Measurements from ENCODE around the gene PLB1.

Gene PLB1

GRCh38 chr2:28538652-28539051 is 42.8 kb downstream of the PLB1 start:
- no peak overlapping the region for H3K4me2 ChIP-seq (ENCODE audit: low read length, poor library complexity, severe bottlenecking)
- no peak overlapping the region for H3K4me3 ChIP-seq (ENCODE audit: insufficient read depth in 1 of 2, low read depth in 1 of 2, low read length in 2 of 2)
- no peak overlapping the region for H3K4ac ChIP-seq (ENCODE audit: low read depth in 1 of 2, low read length in 2 of 2)
- H3K23ac ChIP-seq (ENCODE audit: low read length in 2 of 2), result no peak overlapping the region
- no peak overlapping the region for H2BK12ac ChIP-seq (ENCODE audit: low read length in 2 of 2)
- H2BK120ac ChIP-seq (ENCODE audit: low read depth, low read length), result no peak overlapping the region
- H3K79me1 ChIP-seq (replicated peaks; ENCODE audit: low read length, poor library complexity, severe bottlenecking), result no peaks in the 10 kb centered on the region
- H4K8ac ChIP-seq (ENCODE audit: low read length), result no peak overlapping the region
- no peak overlapping the region for H3K18ac ChIP-seq (ENCODE audit: low read depth in 1 of 2, low read length in 2 of 2)
- DNase-seq, result no peak
- no peak overlapping the region for H3K27ac ChIP-seq (ENCODE audit: low read length, poor library complexity, severe bottlenecking)
- no peak overlapping the region for H2AFZ ChIP-seq (ENCODE audit: low read depth, low read length)
- peaks cover 2% of the 10 kb centered on the region for H3K4me1 ChIP-seq (ENCODE audit: control insufficient read depth, insufficient read depth, low read depth, low read length)
- H2AK5ac ChIP-seq (ENCODE audit: low read length, severe bottlenecking), result no peak overlapping the region
- H2BK15ac ChIP-seq (ENCODE audit: low read depth, poor library complexity, severe bottlenecking), result no peak overlapping the region
- WGBS, result 87% methylated on average over 6 of the region's 9 CpGs
- H3K36me3 ChIP-seq (ENCODE audit: control insufficient read depth in 1 of 2, insufficient read depth in 2 of 2, low read depth in 1 of 2, low read length in 2 of 2), result no peaks in the 10 kb centered on the region
- H3K9ac ChIP-seq (ENCODE audit: low read length), result no peak overlapping the region
- no peak overlapping the region for H2BK5ac ChIP-seq (ENCODE audit: low read depth, low read length, poor library complexity, severe bottlenecking)
- H3K14ac ChIP-seq (ENCODE audit: low read length in 2 of 2), result no peak overlapping the region
- H4K91ac ChIP-seq (ENCODE audit: low read length), result no peak overlapping the region
- H3K9me3 ChIP-seq (ENCODE audit: control insufficient read depth, low read length), result no peaks in the 10 kb centered on the region
- peaks cover 0 to 31% of the 10 kb centered on the region in 2 experiments for H3K27me3 ChIP-seq (ENCODE audit: control insufficient read depth in 1 of 2, insufficient read depth in 1 of 2, low read length in 2 of 2)

DNA sequence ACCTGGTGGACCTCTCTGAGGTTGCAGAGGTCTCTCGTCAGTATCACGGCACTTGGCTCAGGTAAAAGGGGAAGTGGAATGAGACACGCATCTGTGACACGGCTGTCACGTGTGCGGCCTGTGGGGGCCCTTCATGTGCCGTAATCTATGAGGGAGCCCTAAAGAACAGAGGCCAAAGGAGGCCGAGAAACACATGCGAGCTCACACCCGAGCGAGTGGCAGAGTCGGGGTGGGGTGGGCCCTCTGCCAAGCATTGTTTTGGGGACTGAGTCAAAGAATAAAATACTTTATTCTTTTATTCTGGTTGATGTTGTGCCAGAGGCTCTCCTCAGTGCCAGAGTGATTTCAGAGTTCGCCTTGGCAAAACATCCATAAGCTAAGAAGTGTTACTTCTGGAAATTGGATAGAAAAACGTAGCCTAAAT is 43.3 kb downstream of the PLB1 start:
- Histone ChIP-seq H2AK5ac (ENCODE audit: low read length, severe bottlenecking) (no peak overlapping the region), H3K27ac (ENCODE audit: low read length, poor library complexity, severe bottlenecking) (no peak overlapping the region), H2AFZ (ENCODE audit: low read depth, low read length) (no peak overlapping the region), H3K9ac (ENCODE audit: low read length) (no peak overlapping the region), H3K4me1 (ENCODE audit: control insufficient read depth, insufficient read depth, low read depth, low read length) (peaks cover 2% of the 10 kb centered on the region), H2BK5ac (ENCODE audit: low read depth, low read length, poor library complexity, severe bottlenecking) (no peak overlapping the region), H3K4me3 (ENCODE audit: insufficient read depth in 1 of 2, low read depth in 1 of 2, low read length in 2 of 2) (no peak overlapping the region), H4K91ac (ENCODE audit: low read length) (no peak overlapping the region), H3K27me3 (ENCODE audit: control insufficient read depth in 1 of 2, insufficient read depth in 1 of 2, low read length in 2 of 2) (peaks cover 0 to 26% of the 10 kb centered on the region in 2 experiments), H3K9me3 (ENCODE audit: control insufficient read depth, low read length) (no peaks in the 10 kb centered on the region), H3K14ac (ENCODE audit: low read length in 2 of 2) (no peak overlapping the region), H3K36me3 (ENCODE audit: control insufficient read depth in 1 of 2, insufficient read depth in 2 of 2, low read depth in 1 of 2, low read length in 2 of 2) (no peaks in the 10 kb centered on the region), H3K18ac (ENCODE audit: low read depth in 1 of 2, low read length in 2 of 2) (no peak overlapping the region), H2BK120ac (ENCODE audit: low read depth, low read length) (no peak overlapping the region), H2BK15ac (ENCODE audit: low read depth, poor library complexity, severe bottlenecking) (no peak overlapping the region), H4K8ac (ENCODE audit: low read length) (no peak overlapping the region), H3K23ac (ENCODE audit: low read length in 2 of 2) (no peak overlapping the region), H3K4ac (ENCODE audit: low read depth in 1 of 2, low read length in 2 of 2) (no peak overlapping the region), H3K4me2 (ENCODE audit: low read length, poor library complexity, severe bottlenecking) (no peak overlapping the region), H2BK12ac (ENCODE audit: low read length in 2 of 2) (no peak overlapping the region), H3K79me1 (replicated peaks; ENCODE audit: low read length, poor library complexity, severe bottlenecking) (no peaks in the 10 kb centered on the region)
- WGBS, result 94% methylated on average over 13 of the region's 14 CpGs
- DNase-seq, result no peak

DNA sequence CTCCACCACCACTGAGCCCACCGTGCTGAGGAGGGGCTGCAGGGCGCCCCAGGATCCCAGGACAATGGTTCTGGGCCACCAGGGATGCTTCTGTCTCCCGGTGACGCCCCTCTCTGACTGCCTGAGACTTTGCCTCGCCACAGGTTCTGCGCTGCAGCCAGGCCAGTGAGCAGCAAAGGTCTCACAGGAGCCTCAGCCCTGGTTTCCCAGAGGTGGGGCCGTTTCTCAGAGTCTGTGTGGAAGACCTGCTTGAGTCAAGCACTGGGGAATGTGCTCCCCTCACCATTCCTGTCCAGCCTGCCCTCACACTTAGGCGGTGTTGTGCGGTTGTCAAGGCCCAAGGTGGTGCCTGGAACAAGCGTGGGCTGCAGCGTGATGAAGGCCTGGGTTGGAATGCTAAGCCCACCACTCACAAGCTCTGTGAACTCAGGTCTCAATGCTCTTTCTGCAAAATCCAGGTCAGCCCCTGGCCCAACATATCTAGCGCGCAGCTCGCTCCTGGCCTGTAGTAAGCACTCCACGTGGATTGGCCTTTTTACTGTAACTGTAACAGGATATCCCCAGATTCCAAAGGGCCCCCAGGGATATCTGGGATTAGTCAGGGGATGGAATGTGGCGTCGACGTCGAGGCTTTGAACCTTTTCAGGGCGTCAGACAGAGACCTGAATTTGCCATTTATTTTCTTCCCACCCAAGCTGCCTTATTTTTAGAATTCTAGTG is 47.6 kb downstream of the PLB1 start:
- DNase-seq, result no peak
- no peak overlapping the region for H3K4me3 ChIP-seq (ENCODE audit: insufficient read depth in 1 of 2, low read depth in 1 of 2, low read length in 2 of 2)
- H2BK5ac ChIP-seq (ENCODE audit: low read depth, low read length, poor library complexity, severe bottlenecking), result no peak overlapping the region
- H3K23ac ChIP-seq (ENCODE audit: low read length in 2 of 2), result no peak overlapping the region
- no peaks in the 10 kb centered on the region for H3K79me1 ChIP-seq (replicated peaks; ENCODE audit: low read length, poor library complexity, severe bottlenecking)
- H3K4ac ChIP-seq (ENCODE audit: low read depth in 1 of 2, low read length in 2 of 2), result no peak overlapping the region
- no peak overlapping the region for H2BK12ac ChIP-seq (ENCODE audit: low read length in 2 of 2)
- H3K36me3 ChIP-seq (ENCODE audit: control insufficient read depth in 1 of 2, insufficient read depth in 2 of 2, low read depth in 1 of 2, low read length in 2 of 2), result no peaks in the 10 kb centered on the region
- no peaks in the 10 kb centered on the region for H3K9me3 ChIP-seq (ENCODE audit: control insufficient read depth, low read length)
- no peak overlapping the region for H3K14ac ChIP-seq (ENCODE audit: low read length in 2 of 2)
- no peak overlapping the region for H2AFZ ChIP-seq (ENCODE audit: low read depth, low read length)
- H4K91ac ChIP-seq (ENCODE audit: low read length), result no peak overlapping the region
- H3K18ac ChIP-seq (ENCODE audit: low read depth in 1 of 2, low read length in 2 of 2), result no peak overlapping the region
- H3K4me2 ChIP-seq (ENCODE audit: low read length, poor library complexity, severe bottlenecking), result no peak overlapping the region
- no peak overlapping the region for H2AK5ac ChIP-seq (ENCODE audit: low read length, severe bottlenecking)
- H3K27me3 ChIP-seq (ENCODE audit: control insufficient read depth in 1 of 2, insufficient read depth in 1 of 2, low read length in 2 of 2), result peaks cover 0 to 21% of the 10 kb centered on the region in 2 experiments
- H3K27ac ChIP-seq (ENCODE audit: low read length, poor library complexity, severe bottlenecking), result no peak overlapping the region
- H4K8ac ChIP-seq (ENCODE audit: low read length), result no peak overlapping the region
- 78% methylated on average over 19 of the region's 20 CpGs for WGBS
- H3K4me1 ChIP-seq (ENCODE audit: control insufficient read depth, insufficient read depth, low read depth, low read length), result peaks cover 2% of the 10 kb centered on the region
- no peak overlapping the region for H3K9ac ChIP-seq (ENCODE audit: low read length)
- no peak overlapping the region for H2BK15ac ChIP-seq (ENCODE audit: low read depth, poor library complexity, severe bottlenecking)
- no peak overlapping the region for H2BK120ac ChIP-seq (ENCODE audit: low read depth, low read length)

DNA sequence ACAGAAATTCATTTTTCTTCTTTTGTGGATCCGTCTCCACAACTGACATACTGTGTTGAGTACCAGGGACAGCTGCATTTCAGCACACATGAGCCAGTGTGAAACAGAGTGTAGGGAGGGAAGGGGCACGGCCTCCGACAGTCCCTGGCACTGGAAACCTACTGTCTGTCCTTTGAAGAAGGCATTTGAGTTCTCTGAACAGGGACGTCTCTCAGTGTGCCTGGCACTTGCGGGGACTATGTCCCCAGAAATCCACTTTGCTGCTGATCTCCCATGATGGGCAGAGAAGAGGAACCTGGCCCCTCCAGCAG is 48.1 kb downstream of the PLB1 start:
- no peak overlapping the region for H3K4me3 ChIP-seq (ENCODE audit: insufficient read depth in 1 of 2, low read depth in 1 of 2, low read length in 2 of 2)
- peaks cover 2% of the 10 kb centered on the region for H3K4me1 ChIP-seq (ENCODE audit: control insufficient read depth, insufficient read depth, low read depth, low read length)
- H2BK12ac ChIP-seq (ENCODE audit: low read length in 2 of 2), result no peak overlapping the region
- no peak overlapping the region for H3K14ac ChIP-seq (ENCODE audit: low read length in 2 of 2)
- no peak overlapping the region for H3K23ac ChIP-seq (ENCODE audit: low read length in 2 of 2)
- no peak overlapping the region for H4K8ac ChIP-seq (ENCODE audit: low read length)
- WGBS, result 76% methylated on average over 5 of the region's 5 CpGs
- H3K9ac ChIP-seq (ENCODE audit: low read length), result no peak overlapping the region
- H3K79me1 ChIP-seq (replicated peaks; ENCODE audit: low read length, poor library complexity, severe bottlenecking), result no peaks in the 10 kb centered on the region
- H2AK5ac ChIP-seq (ENCODE audit: low read length, severe bottlenecking), result no peak overlapping the region
- H2BK5ac ChIP-seq (ENCODE audit: low read depth, low read length, poor library complexity, severe bottlenecking), result no peak overlapping the region
- H3K4ac ChIP-seq (ENCODE audit: low read depth in 1 of 2, low read length in 2 of 2), result no peak overlapping the region
- H2AFZ ChIP-seq (ENCODE audit: low read depth, low read length), result no peak overlapping the region
- no peak overlapping the region for H3K27ac ChIP-seq (ENCODE audit: low read length, poor library complexity, severe bottlenecking)
- no peaks in the 10 kb centered on the region for H3K9me3 ChIP-seq (ENCODE audit: control insufficient read depth, low read length)
- H2BK15ac ChIP-seq (ENCODE audit: low read depth, poor library complexity, severe bottlenecking), result no peak overlapping the region
- DNase-seq, result no peak
- no peaks in the 10 kb centered on the region for H3K36me3 ChIP-seq (ENCODE audit: control insufficient read depth in 1 of 2, insufficient read depth in 2 of 2, low read depth in 1 of 2, low read length in 2 of 2)
- no peak overlapping the region for H2BK120ac ChIP-seq (ENCODE audit: low read depth, low read length)
- peaks cover 0 to 21% of the 10 kb centered on the region in 2 experiments for H3K27me3 ChIP-seq (ENCODE audit: control insufficient read depth in 1 of 2, insufficient read depth in 1 of 2, low read length in 2 of 2)
- H3K18ac ChIP-seq (ENCODE audit: low read depth in 1 of 2, low read length in 2 of 2), result no peak overlapping the region
- H4K91ac ChIP-seq (ENCODE audit: low read length), result no peak overlapping the region
- no peak overlapping the region for H3K4me2 ChIP-seq (ENCODE audit: low read length, poor library complexity, severe bottlenecking)
